ENCODE measurements around the gene TCF7L2.

GRCh38 chr10:113017376-113017775 is 67.3 kb downstream of the TCF7L2 start:
- TF ChIP-seq POLR2AphosphoS5 (IDR thresholded peaks at IDR 0.05; ENCODE audit: low read depth) (no peak), GABPA (IDR thresholded peaks at IDR 0.05; ENCODE audit: low read depth) (no peak), REST (IDR thresholded peaks at IDR 0.05; ENCODE audit: insufficient replicate concordance, low read depth) (no peak)
- TF ChIP-seq, protein P1, sequence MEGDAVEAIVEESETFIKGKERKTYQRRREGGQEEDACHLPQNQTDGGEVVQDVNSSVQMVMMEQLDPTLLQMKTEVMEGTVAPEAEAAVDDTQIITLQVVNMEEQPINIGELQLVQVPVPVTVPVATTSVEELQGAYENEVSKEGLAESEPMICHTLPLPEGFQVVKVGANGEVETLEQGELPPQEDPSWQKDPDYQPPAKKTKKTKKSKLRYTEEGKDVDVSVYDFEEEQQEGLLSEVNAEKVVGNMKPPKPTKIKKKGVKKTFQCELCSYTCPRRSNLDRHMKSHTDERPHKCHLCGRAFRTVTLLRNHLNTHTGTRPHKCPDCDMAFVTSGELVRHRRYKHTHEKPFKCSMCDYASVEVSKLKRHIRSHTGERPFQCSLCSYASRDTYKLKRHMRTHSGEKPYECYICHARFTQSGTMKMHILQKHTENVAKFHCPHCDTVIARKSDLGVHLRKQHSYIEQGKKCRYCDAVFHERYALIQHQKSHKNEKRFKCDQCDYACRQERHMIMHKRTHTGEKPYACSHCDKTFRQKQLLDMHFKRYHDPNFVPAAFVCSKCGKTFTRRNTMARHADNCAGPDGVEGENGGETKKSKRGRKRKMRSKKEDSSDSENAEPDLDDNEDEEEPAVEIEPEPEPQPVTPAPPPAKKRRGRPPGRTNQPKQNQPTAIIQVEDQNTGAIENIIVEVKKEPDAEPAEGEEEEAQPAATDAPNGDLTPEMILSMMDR (IDR thresholded peaks at IDR 0.05; ENCODE audit: insufficient read depth, low read length), result no peak
